HG02885 (cell line): ENCODE results near the gene PCNT.

Experiments used
- ATAC-seq: cut with Tn5 transposase; IDR thresholded peaks from one replicate; pipeline ENCODE4 v1.9.1; 2021; ENCODE audit warnings: mild to moderate bottlenecking; ENCODE audit not compliant: unreplicated experiment, poor library complexity

Gene PCNT

GRCh38 chr21:46323710-46324389, at the start of gene PCNT, which contains the start of gene C21orf58:
TSS of gene PCNT (plus strand) at chr21:46324156. CDS start at chr21:46324229, 73 bp downstream.
TSS of gene C21orf58 (minus strand) at chr21:46323870. CDS start at chr21:46322738, 1,132 bp downstream.
- peak; percentile 79 for ATAC-seq

GRCh38 chr21:46274797-46275390, 49.1 kb upstream of the PCNT start:
- ATAC-seq: no peak

- ATAC-seq: no peak
These were observed 39.8 kb upstream of the PCNT start for GRCh38 chr21:46284077-46284644.

GRCh38 chr21:46284733-46285132, 39.2 kb upstream of the PCNT start:
- no peak for ATAC-seq

GRCh38 chr21:46285206-46285661, 38.7 kb upstream of the PCNT start, which contains the start of gene MCM3AP:
TSS of gene MCM3AP (minus strand) at chr21:46285611. CDS start at chr21:46285286, 325 bp downstream.
- no peak for ATAC-seq

GRCh38 chr21:46285761-46286647, 38.0 kb upstream of the PCNT start, which contains the start of gene YBEY:
TSS of gene YBEY (plus strand) at chr21:46286342. CDS start at chr21:46286914, 572 bp downstream.
- peak; percentile 87 for ATAC-seq

GRCh38 chr21:46286648-46287002, 37.3 kb upstream of the PCNT start:
- no peak for ATAC-seq

- ATAC-seq: no peak
These were observed 36.4 kb upstream of the PCNT start for GRCh38 chr21:46287541-46287940.

GRCh38 chr21:46289655-46290179, 34.2 kb upstream of the PCNT start:
- ATAC-seq: no peak

- ATAC-seq: no peak
These were observed 32.4 kb upstream of the PCNT start for GRCh38 chr21:46291561-46291960.

GRCh38 chr21:46294647-46295176, 29.2 kb upstream of the PCNT start:
- no peak for ATAC-seq

- ATAC-seq: no peak
These were observed 28.7 kb upstream of the PCNT start for GRCh38 chr21:46295177-46295770.

GRCh38 chr21:46295996-46296752, 27.8 kb upstream of the PCNT start:
- ATAC-seq: no peak

GRCh38 chr21:46297338-46298271, 26.4 kb upstream of the PCNT start:
- ATAC-seq: no peak

- ATAC-seq: no peak
These were observed 24.8 kb upstream of the PCNT start for GRCh38 chr21:46299167-46299566.

- no peak for ATAC-seq
These were observed 22.2 kb upstream of the PCNT start for GRCh38 chr21:46301759-46302158.

GRCh38 chr21:46304437-46304836, 19.5 kb upstream of the PCNT start:
- ATAC-seq: no peak

- no peak for ATAC-seq
These were observed 19.0 kb upstream of the PCNT start for GRCh38 chr21:46304955-46305354.
